Adipose tissue (tissue), 3 donors: ENCODE measurements around the gene PPP1CB. TPM values are rescaled to one million over a fixed set of nuclear protein-coding genes. Genes with fewer than 3 reads are reported as not detected.

Source experiments
- H3K27ac ChIP-seq: one replicate; pipeline ENCODE4 v1.5.1; 2013; ENCODE audit warnings: low read depth, low read length
- WGBS, 3 donors: extraction: QIAGEN DNeasy Blood & Tissue Kit; methylation state at CpG; one replicate each; pipeline ENCODE4 v1.1.7; 2013; 5-methylcytosine and 5-hydroxymethylcytosine counted together
- polyA plus RNA-seq, 3 donors: library from polyadenylated mRNA; stranded (reverse); fragments of 200-250 nt; gene quantifications; one replicate each; pipeline ENCODE4 v1.2.3, GENCODE V29; 2013
- donor health status: healthy with polysubstance abuse.
- donor health status: Bipolar disorder and iron deficiency.
- donor health status: healthy.

The PPP1CB gene
- polyA plus RNA-seq: 100 to 1,000 TPM in 1 of 3 donors, 10 to 100 TPM in 2; 25.6 to 110 (median 44.9) TPM

- 0% methylated on average over 68 to 81 of the region's 81 CpGs for WGBS, 3 donors
- peak within 1 kb of the TSS; percentile 100 for H3K27ac ChIP-seq
Measured at GRCh38 chr2:28751252-28751955, at the start of gene PPP1CB. TSS of gene PPP1CB (plus strand) at chr2:28751830. CDS start at chr2:28752125, 295 bp downstream.

- 69 to 86% (median 82%) methylated on average over 3 of the region's 3 CpGs for WGBS, 3 donors
- no peak overlapping the region for H3K27ac ChIP-seq
Measured at GRCh38 chr2:28702415-28702861, 49.2 kb upstream of the PPP1CB start.

DNA sequence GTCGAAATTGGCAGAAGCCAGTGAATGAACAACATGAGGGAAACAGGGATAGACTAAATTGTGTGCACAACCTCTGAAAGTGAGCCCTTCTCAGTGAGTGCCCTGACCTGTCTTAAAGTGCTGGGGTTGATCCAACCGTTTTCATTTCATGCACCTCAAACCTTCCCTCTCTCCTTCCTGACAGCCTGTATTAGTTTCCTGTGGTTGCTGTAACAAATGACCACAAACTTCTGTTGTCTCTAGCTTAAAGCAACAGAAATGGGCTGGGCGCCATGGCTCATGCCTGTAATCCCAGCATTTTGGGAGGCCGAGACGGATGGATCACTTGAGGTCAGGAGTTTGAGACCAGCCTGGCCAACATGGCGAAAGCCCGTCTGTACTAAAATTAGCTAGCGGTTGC, 48.8 kb upstream of the PPP1CB start:
- no peak overlapping the region for H3K27ac ChIP-seq

GRCh38 chr2:28704621-28705020, 47.0 kb upstream of the PPP1CB start:
- 81 to 94% (median 85%) methylated on average over 4 of the region's 4 CpGs for WGBS, 3 donors
- no peak overlapping the region for H3K27ac ChIP-seq

More for the DNA sequence above, 48.8 kb upstream of the PPP1CB start:
- WGBS, 3 donors: 76 to 93% (median 80%) methylated on average over 8 of the region's 8 CpGs

DNA sequence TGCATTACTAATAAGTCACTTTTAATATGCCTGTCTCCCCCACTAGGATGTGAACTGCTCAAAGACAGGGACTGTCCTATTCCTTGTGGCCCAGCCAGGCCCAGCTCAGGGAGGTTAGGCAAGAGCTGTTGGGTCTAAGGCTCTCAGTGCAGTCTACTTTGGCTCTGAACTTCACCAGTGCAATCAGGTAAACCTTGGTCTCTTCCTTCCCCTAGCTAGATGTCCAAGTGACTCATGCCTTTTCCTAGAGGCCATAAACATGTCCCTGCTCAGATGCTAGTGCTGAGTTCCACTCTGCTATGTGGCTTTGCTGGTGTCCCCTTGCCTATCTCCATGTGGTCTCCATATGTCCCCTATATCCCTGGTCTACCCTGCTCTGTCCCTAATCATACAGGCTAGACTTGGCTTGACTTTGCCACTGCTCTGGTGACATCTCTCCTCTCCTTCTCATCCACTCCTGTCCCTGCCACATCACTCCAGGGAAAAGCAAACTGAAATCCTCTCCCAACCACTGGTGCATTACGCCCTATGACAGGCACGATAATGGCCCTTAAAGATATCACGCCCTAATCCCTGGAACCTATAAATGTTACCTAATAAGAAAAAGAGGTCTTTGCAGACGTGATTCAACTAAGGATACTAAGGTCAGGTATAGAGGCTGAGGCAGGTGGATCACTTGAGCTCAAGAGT, 45.7 kb upstream of the PPP1CB start:
- WGBS, 3 donors: 92 to 96% (median 94%) methylated on average over 4 of the region's 4 CpGs
- H3K27ac ChIP-seq: no peak overlapping the region

DNA sequence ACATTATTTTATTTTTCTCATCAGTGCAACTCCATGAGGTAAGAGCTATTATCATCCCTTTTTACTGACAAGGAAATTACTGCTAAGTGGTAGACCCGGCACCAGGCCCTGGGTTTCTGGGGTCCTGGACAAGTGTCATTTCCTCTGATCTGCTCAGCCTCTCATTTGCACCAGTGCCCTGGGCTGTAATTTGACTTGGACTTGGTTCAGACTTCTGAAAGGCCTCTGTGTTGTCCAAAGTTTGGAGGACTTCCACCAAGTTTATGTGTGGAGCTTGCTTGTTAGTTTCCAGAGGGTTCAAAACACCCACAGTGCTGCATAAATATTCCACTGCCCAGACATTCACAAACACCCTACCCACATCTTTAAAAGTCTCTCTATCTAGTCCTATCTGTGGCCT, 44.0 kb upstream of the PPP1CB start:
- no peak overlapping the region for H3K27ac ChIP-seq
- WGBS, 3 donors: 50 to 80% (median 64%) methylated on average over 1 of the region's 1 CpG

- 70 to 84% (median 83%) methylated on average over 8 of the region's 8 CpGs for WGBS, 3 donors
- H3K27ac ChIP-seq: no peak overlapping the region
Measured at GRCh38 chr2:28709101-28709500, 42.5 kb upstream of the PPP1CB start.

DNA sequence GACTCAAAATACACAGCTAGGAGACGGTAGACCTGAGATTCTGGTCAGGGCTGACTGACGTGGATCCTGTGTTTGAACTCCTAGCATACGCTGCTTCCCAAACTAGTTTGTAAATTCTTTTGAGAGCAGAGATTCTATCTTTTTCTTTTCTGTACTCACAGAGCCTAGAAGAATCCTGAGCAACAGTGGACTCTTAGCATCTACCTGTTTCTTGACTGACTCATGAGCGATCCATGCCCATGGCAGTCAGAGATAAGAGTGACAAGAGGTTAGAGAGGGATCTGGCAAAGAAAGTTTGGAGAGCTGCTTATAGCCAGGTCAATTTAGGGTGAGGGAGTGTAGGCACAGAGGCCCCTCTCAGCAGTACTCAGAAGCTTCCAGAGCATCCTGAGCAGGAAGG, 41.1 kb upstream of the PPP1CB start:
- no peak overlapping the region for H3K27ac ChIP-seq
- WGBS, 3 donors: 92 to 94% (median 93%) methylated on average over 4 of the region's 4 CpGs

DNA sequence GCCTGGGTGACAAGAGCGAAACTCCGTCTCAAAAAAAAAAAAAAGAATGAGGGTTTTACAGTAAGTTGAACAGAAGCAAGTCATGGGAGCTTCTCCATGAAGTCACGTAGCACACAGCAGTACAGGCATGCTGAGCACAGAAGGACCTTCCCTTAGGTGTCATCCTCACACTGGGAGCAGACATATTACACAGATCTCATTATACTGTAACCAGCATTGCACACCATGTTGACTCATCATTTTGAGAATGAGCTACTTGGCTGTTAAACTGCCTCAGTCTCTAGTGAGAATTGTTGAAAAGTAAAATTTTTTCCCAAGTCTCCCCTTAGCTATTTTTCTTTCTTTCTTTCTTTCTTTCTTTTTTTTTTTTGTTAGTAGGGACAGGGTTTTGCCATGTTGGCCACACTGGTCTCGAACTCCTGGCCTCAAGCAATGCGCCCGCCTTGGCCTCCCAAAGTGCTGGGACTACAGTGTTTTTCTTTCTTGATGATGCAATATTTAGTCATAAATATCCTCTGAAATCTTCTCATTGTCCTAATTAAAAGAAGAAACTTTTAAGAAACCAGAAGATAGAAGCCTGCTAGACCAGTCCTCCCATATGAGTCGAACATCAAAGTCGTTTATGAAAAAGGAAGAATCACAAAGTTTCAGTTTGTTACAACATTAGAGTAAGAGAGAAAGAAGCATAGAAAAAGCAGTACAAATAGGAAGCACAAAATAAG, 37.9 kb upstream of the PPP1CB start:
- WGBS, 3 donors: 84 to 96% (median 88%) methylated on average over 8 of the region's 8 CpGs
- no peak overlapping the region for H3K27ac ChIP-seq

- 13 to 34% (median 16%) methylated on average over 4 of the region's 4 CpGs for WGBS, 3 donors
Measured at GRCh38 chr2:28716265-28716865, 35.3 kb upstream of the PPP1CB start.

DNA sequence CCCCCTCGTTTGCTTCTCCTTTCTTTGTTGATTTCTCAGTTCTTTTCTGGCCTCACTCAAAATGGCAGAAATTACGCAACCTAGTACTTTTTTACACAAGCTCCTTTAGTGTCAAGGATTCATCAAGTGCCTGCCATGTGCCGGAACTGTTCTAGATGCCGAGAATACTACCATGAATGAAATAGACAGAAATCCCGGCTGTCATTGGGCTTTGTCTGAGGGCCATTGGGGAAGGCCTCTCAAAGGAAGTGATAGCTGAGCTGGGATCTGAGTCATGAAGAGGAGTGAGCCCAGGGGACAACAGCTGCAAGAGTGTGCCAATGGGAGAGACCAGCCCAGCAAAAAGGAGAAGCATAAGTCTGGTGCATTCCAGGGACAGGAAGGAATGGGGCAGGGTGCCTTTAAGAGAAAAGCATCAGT, 34.3 kb upstream of the PPP1CB start:
- 28 to 90% (median 39%) methylated on average over 5 of the region's 5 CpGs for WGBS, 3 donors
- peak overlapping the region; percentile 66 for H3K27ac ChIP-seq

More at GRCh38 chr2:28716265-28716865, 35.3 kb upstream of the PPP1CB start:
- peak overlapping the region; percentile 77 for H3K27ac ChIP-seq

DNA sequence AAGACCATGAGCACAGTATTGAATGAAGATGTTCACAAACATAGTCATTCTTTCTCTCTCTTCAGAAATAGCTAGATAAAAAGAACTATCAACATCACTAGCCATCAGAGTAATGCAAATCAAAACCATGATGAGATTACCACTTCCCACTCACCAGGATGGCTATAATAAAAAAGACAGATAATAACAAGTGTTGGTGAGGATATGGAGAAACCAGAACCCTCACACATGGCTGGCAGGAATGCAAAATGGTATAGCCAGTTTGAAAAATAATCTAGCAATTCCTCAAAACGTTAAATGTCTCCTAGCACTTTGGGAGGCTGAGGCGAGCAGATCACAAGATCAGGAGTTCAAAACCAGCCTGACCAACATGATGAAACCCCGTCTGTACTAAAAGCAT, 31.3 kb upstream of the PPP1CB start:
- no peak overlapping the region for H3K27ac ChIP-seq
- WGBS, 3 donors: 89 to 92% (median 89%) methylated on average over 3 of the region's 3 CpGs

DNA sequence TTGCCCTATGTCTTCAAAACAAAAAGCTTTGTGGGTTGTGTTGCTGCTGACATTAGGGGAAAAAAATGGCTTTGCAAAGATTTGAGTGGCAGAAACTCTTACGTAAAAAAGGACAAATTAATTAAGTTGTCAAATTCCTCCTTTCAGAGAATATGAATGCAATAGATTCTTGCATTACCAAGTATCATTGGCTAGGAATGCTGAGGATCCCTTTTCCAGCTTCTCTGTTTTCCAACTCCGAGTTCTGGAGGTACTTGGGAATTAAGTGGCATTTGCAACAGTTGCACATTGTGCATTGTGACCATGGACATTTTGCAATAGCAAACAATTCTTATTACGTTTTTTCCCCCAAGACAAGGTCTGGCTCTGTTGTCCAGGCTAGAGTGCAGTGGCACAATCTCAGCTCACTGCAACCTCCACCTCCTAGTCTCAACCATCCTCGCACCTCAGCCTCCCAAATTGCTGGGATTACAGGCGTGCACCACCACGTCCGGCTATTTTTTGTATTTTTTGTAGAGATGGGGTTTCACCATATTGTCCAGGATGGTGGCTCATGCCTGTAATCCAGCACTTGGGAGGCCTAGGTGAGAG, 29.9 kb upstream of the PPP1CB start:
- no peak overlapping the region for H3K27ac ChIP-seq
- 84 to 85% (median 84%) methylated on average over 7 of the region's 7 CpGs for WGBS, 3 donors

DNA sequence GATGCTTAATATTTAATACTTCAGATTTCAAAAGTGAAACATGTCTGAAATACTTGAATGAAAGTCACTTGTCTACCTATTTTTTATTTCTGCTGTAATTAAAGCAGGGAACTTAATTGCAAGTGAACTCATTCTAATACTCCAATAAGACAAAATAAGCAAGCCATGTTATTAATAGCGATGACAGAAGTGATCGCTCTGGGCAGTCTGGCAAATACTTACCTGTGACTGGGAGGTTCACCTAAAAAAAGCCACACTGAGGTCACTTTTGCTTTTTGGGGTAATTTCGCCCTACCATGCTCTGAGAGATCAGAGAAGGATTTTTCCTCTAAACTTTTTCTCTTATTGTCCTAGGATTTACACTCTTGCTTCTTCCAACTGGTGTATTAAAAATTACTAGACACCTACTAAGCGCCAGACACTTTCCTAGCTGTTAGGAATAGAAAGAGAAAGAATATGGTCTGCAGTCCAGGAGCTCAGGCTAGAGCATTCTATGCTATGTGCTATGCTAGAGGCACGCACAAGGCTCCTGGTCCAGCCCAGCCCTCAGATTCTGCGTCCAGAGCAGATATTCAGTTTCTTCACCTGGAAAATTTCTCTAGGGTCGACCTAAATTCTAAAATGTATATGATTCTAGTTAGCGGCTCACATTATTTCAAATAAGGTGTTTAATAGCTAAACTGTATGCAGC, 26.5 kb upstream of the PPP1CB start:
- no peak overlapping the region for H3K27ac ChIP-seq
- 90 to 96% (median 95%) methylated on average over 8 of the region's 8 CpGs for WGBS, 3 donors

- no peak overlapping the region for H3K27ac ChIP-seq
- WGBS, 3 donors: 96 to 100% (median 97%) methylated on average over 4 of the region's 4 CpGs
Measured at GRCh38 chr2:28726177-28726576, 25.5 kb upstream of the PPP1CB start.

DNA sequence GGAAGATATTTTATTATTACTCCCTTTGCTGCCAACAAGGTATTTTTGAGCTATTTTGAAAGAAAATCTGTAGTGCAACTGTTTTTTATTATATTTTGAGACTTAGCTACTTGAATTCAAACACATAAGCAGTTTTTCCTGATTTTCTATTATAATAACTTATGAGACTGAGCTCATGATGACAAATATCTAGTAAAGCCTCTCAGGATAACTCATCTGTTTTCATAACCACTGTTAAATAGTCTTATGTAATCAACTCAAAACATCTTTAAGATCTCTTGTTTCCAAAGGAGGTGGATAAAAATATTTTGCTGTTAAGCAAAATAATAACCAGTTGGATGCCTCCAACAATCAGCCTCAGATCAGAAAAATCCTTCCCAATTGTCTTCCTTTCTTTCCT, 21.9 kb upstream of the PPP1CB start:
- H3K27ac ChIP-seq: no peak overlapping the region

- H3K27ac ChIP-seq: no peak overlapping the region
- WGBS, 3 donors: 81 to 88% (median 82%) methylated on average over 5 of the region's 5 CpGs
Measured at GRCh38 chr2:28730641-28731146, 20.9 kb upstream of the PPP1CB start.

- H3K27ac ChIP-seq: no peak overlapping the region
- WGBS, 3 donors: 73 to 85% (median 78%) methylated on average over 6 of the region's 6 CpGs
Measured at GRCh38 chr2:28735511-28735910, 16.1 kb upstream of the PPP1CB start.
